UCSD-AML1 (cell line): ENCODE data around the gene POP7.
"Not testable (repeated sequence)": the region's sequence is repeated elsewhere in the genome, so short reads cannot be mapped to it uniquely, and the experiment has no call there.

Experiments used
- DNase-seq: peaks from one replicate; lab custom pipeline; 2025; ENCODE audit not compliant: unreplicated experiment; lab: John Stamatoyannopoulos, UW

Gene POP7

GRCh38 chr7:100705753-100706671 is at the start of gene POP7:
Gene POP7, plus strand, starts transcription at chr7:100706121. Its CDS starts 710 bp downstream, at chr7:100706831.
- DNase-seq, result peak; percentile 91

GRCh38 chr7:100662194-100662776 is 43.6 kb upstream of the POP7 start:
- not testable (repeated sequence) for DNase-seq

GRCh38 chr7:100665168-100665726 is 40.7 kb upstream of the POP7 start:
- no peak for DNase-seq

DNA sequence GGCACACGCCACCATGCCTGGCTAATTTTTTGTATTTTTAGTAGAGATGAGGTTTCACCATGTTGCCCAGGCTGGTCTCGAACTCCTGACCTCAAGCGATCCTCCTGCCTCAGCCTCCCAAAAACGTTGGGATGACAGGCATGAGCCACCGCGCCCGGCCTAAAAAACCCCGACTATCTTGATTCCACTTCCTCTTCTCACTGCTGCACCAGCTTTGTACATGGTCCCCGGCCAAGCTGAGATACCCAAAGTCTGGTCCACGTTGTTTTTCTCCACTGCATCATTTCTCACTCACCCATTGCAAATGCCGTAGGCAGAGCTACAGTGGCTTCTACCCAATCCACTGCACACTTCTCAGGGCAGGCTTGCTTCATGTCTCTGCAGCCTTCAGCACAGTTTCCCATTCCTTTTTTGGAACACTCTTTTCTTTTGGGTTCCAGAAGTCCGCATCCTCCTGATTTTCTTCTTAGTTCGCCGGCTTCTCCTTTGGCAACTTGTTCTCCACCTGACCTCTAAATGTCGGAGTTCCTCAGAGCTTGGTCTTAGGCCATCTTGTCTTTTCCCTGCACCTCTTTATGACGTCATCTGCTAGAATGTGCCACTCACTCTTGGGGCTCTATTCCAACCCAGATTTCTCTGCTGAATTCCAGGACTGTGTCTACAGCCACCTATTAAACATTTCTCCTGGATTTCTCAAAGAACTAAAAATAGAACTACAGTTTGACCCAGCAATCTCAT is 38.4 kb upstream of the POP7 start:
- DNase-seq, result no peak

DNA sequence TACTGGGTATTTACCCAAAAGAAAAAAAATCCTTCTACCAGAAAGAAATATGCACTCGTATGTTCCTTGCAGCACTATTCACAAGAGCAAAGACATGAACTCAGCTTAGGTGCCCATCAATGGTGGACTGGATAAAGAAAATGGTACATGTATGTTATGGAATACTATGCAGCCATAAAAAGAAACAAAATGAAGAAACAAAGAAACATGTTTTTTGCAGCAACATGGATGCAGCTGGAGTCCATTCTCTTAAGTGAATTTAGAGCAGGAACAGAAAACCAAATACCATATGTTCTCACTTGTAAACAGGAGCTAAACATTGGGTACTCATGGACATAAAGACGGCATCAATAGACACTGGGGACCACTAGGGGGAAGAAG is 37.9 kb upstream of the POP7 start:
- DNase-seq, result no peak

DNA sequence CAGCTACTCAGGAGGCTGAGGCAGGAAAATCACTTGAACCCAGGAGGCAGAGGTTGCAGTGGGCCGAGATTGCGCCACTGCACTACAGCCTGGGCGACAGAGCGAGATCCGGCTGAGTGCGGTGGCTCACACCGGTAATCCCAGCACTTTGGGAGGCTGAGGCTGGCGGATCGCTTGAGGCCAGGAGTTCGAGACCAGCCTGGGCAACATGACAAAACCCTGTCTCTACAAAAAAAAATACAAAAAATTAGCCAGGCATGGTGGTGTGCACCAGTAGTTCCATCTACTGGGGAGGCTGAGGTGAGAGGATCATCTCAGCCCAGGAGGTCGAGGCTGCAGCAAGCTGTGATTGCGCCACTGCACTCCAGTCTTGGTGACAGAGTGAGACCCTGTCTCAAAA is 36.8 kb upstream of the POP7 start:
- DNase-seq, result not testable (repeated sequence)

GRCh38 chr7:100670074-100670473 is 35.8 kb upstream of the POP7 start:
- DNase-seq, result no peak

- DNase-seq, result no peak
Observed at GRCh38 chr7:100671353-100672327, 34.3 kb upstream of the POP7 start.

GRCh38 chr7:100673302-100673941 is 32.5 kb upstream of the POP7 start, which contains the start of gene GNB2:
Gene GNB2, plus strand, starts transcription at chr7:100673740. Its CDS starts 2,526 bp downstream, at chr7:100676266.
- peak; percentile 94 for DNase-seq

DNA sequence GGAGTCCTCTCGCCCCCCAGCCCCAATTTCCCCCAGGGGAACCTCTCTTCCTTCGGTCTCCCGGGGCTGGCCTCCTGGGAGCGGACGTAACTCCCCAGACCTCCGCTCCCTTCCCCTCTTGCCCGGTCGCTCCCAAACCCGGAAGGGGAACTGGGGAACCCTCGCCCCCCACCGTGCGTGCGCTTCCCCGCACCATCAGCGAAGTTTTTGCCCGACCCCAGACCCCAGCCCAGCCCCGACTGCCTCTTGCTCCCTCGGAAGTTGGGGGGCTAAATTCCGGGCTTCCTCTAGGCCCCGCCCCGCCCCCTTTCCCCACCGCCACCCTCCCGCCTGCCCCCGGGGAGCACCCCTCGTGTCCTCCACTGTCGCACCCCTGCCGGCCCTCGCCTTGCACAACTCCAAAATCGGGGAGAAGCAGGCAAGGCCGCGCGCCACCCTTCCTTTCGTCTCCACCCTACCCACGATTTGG is 31.9 kb upstream of the POP7 start:
- DNase-seq, result peak; percentile 36

GRCh38 chr7:100674411-100675104 is 31.4 kb upstream of the POP7 start:
- no peak for DNase-seq

DNA sequence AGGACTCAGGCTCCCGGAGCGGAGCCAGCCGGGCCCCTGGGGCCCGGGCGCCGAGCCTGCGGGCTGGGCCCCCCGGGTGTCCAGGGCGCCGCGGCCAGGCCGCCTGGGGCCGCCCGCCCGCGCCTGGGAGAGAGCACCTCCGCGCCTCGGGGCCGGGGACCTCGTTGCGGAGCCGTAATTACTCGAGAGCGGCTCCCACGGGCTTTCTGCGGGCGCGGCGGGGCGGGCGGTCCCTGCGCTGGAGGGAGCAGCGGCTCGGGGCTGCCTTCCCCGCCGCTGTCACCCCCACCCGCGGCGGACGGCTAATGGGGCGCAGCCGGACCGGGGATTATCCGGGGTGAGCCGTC is 30.8 kb upstream of the POP7 start:
- no peak for DNase-seq

DNA sequence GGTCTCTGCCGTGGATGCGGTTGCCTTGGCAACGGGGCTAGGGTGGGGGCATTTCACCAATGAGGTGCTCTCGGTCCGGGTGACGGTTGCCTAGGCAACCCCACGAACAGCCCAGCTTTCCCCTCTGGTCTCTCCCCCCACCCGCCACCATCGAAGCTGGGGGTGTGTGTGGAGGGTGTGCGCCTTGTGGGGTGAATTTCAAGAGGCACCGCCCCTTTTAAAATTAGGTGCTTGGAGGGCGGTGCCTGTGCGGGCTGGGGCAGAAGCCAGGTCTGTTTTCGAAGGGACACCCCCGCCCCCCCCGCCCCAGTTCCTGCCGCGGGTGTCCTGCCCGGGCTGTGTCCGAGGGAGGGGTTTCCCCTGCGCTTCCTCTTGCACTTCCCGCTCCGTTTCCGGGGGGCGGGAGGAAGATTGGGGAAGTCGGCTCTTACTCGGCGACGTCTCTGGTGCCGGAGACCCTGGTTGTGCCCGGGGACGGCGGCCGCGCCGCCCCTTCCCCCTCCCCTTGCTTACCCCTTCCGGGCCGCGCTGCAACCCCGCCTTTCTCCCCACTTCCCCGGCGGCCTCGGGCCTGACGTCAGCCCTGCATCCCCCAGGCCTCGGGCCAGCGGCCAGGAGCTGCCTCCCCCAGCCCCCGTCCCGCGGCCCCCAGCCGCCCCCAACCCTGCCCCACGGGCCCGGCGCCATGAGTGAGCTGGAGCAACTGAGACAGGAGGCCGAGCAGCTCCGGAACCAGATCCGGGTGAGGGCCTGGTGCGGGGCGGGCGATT is 30.2 kb upstream of the POP7 start:
- peak; percentile 69 for DNase-seq

- DNase-seq, result no peak
Observed at GRCh38 chr7:100676501-100677306, 29.2 kb upstream of the POP7 start.

DNA sequence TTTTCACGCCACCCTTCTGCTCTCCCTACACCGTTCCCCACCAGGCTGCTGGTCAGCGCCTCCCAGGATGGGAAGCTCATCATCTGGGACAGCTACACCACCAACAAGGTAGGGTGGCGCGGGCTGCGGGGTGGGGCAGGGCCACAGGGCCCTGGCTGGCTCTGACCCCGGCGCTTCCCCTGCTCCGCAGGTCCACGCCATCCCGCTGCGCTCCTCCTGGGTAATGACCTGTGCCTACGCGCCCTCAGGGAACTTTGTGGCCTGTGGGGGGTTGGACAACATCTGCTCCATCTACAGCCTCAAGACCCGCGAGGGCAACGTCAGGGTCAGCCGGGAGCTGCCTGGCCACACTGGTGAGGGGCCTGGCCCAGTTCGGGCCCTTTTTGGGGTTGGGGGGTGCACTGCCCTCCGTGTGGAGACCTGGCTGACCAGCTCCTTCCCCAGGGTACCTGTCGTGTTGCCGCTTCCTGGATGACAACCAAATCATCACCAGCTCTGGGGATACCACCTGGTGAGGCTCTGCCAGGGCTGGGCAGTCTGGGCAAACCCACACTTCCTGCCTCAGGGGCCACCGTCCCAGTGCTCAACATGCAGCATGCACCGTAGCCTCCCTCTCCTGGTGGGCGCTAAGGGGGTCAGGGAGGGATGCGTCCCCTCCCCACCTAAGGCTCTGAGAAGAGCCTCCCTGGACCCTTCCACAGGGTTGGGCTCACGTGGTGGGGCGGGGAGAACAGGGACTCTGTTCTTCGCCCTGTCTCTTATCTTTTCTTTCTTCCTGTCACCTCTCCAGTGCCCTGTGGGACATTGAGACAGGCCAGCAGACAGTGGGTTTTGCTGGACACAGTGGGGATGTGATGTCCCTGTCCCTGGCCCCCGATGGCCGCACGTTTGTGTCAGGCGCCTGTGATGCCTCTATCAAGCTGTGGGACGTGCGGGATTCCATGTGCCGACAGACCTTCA is 28.3 kb upstream of the POP7 start:
- no peak for DNase-seq

- no peak for DNase-seq
Observed at GRCh38 chr7:100678291-100678984, 27.5 kb upstream of the POP7 start.
